Measurements from ENCODE around the gene KRTAP22-1.

Gene KRTAP22-1

GRCh38 chr21:30629200-30629599 lies 28.3 kb downstream of the KRTAP22-1 start:
- Histone ChIP-seq H3K79me2 (ENCODE audit: control insufficient read depth, insufficient read depth, low read length, poor library complexity) (no peaks in the 10 kb centered on the region), H4K8ac (ENCODE audit: low read depth, low read length) (no peak overlapping the region), H3K23ac (ENCODE audit: low read length) (no peak overlapping the region), H2BK120ac (ENCODE audit: insufficient read depth, low read length, poor library complexity) (no peak overlapping the region), H3K79me1 (ENCODE audit: low read length) (no peaks in the 10 kb centered on the region), H2BK5ac (ENCODE audit: low read depth, low read length, poor library complexity) (no peak overlapping the region), H3K9me3 (ENCODE audit: insufficient read depth, low read depth, low read length) (no peaks in the 10 kb centered on the region), H3K18ac (ENCODE audit: low read length) (no peak overlapping the region), H4K12ac (ENCODE audit: low read depth, low read length) (no peak overlapping the region), H3K27me3 (ENCODE audit: insufficient read depth, low read length) (no peaks in the 10 kb centered on the region), H3K4me2 (ENCODE audit: low read length) (no peak overlapping the region), H3K4ac (ENCODE audit: low read depth, low read length) (no peak overlapping the region), H3K4me1 (ENCODE audit: control insufficient read depth in 1 of 2, insufficient read depth in 2 of 2, low read length in 2 of 2) (no peaks in the 10 kb centered on the region), H3K36me3 (ENCODE audit: control insufficient read depth in 1 of 2, insufficient read depth in 2 of 2, low read length in 2 of 2) (no peaks in the 10 kb centered on the region), H4K91ac (ENCODE audit: low read depth, low read length) (no peak overlapping the region), H3K9ac (ENCODE audit: low read length) (no peak overlapping the region), H2AFZ (ENCODE audit: insufficient read depth, low read length, poor library complexity) (no peak overlapping the region), H3K14ac (ENCODE audit: low read length) (no peak overlapping the region), H3K4me3 (ENCODE audit: low read depth, low read length) (no peak overlapping the region), H2BK12ac (ENCODE audit: low read length) (no peak overlapping the region), H3K27ac (ENCODE audit: low read depth, low read length) (no peak overlapping the region), H2AK5ac (ENCODE audit: low read length) (no peak overlapping the region)
- WGBS (ENCODE audit: extremely low coverage, insufficient coverage, insufficient read length) = no CpG with 5 or more reads among the region's 1 CpG
- no peak for DNase-seq

GRCh38 chr21:30634906-30635305 lies 34.0 kb downstream of the KRTAP22-1 start, which contains the start of gene KRTAP20-2:
TSS of gene KRTAP20-2 (plus strand) at chr21:30635206. CDS start at chr21:30635264, 58 bp downstream.
- H3K4ac ChIP-seq (ENCODE audit: low read depth, low read length) = no peak within 1 kb of the TSS
- H3K27me3 ChIP-seq (ENCODE audit: insufficient read depth, low read length) = no peaks in the 10 kb centered on the region
- no peak within 1 kb of the TSS for H4K8ac ChIP-seq (ENCODE audit: low read depth, low read length)
- H2BK5ac ChIP-seq (ENCODE audit: low read depth, low read length, poor library complexity) = no peak within 1 kb of the TSS
- no peaks in the 10 kb centered on the region for H3K9me3 ChIP-seq (ENCODE audit: insufficient read depth, low read depth, low read length)
- no peak within 1 kb of the TSS for H3K23ac ChIP-seq (ENCODE audit: low read length)
- no peaks in the 10 kb centered on the region for H3K4me1 ChIP-seq (ENCODE audit: control insufficient read depth in 1 of 2, insufficient read depth in 2 of 2, low read length in 2 of 2)
- no peak within 1 kb of the TSS for H2BK12ac ChIP-seq (ENCODE audit: low read length)
- no peak within 1 kb of the TSS for H2AFZ ChIP-seq (ENCODE audit: insufficient read depth, low read length, poor library complexity)
- no peaks in the 10 kb centered on the region for H3K79me2 ChIP-seq (ENCODE audit: control insufficient read depth, insufficient read depth, low read length, poor library complexity)
- no peak within 1 kb of the TSS for H2AK5ac ChIP-seq (ENCODE audit: low read length)
- no peak within 1 kb of the TSS for H4K91ac ChIP-seq (ENCODE audit: low read depth, low read length)
- H3K9ac ChIP-seq (ENCODE audit: low read length) = no peak within 1 kb of the TSS
- no peak for DNase-seq
- no peak within 1 kb of the TSS for H3K27ac ChIP-seq (ENCODE audit: low read depth, low read length)
- no peak within 1 kb of the TSS for H3K18ac ChIP-seq (ENCODE audit: low read length)
- no peaks in the 10 kb centered on the region for H3K36me3 ChIP-seq (ENCODE audit: control insufficient read depth in 1 of 2, insufficient read depth in 2 of 2, low read length in 2 of 2)
- H3K4me2 ChIP-seq (ENCODE audit: low read length) = no peak within 1 kb of the TSS
- H3K79me1 ChIP-seq (ENCODE audit: low read length) = no peaks in the 10 kb centered on the region
- H3K4me3 ChIP-seq (ENCODE audit: low read depth, low read length) = no peak within 1 kb of the TSS
- H2BK120ac ChIP-seq (ENCODE audit: insufficient read depth, low read length, poor library complexity) = no peak within 1 kb of the TSS
- WGBS (ENCODE audit: extremely low coverage, insufficient coverage, insufficient read length) = no CpG with 5 or more reads among the region's 1 CpG
- H4K12ac ChIP-seq (ENCODE audit: low read depth, low read length) = no peak within 1 kb of the TSS
- H3K14ac ChIP-seq (ENCODE audit: low read length) = no peak within 1 kb of the TSS

GRCh38 chr21:30638686-30639085 lies 37.8 kb downstream of the KRTAP22-1 start:
- no CpG with 5 or more reads among the region's 3 CpGs for WGBS (ENCODE audit: extremely low coverage, insufficient coverage, insufficient read length)

GRCh38 chr21:30642564-30642963 lies 41.7 kb downstream of the KRTAP22-1 start, which contains the start of gene KRTAP20-3:
TSS of gene KRTAP20-3 (plus strand) at chr21:30642864.
- no peak within 1 kb of the TSS for H3K9ac ChIP-seq (ENCODE audit: low read length)
- no peaks in the 10 kb centered on the region for H3K9me3 ChIP-seq (ENCODE audit: insufficient read depth, low read depth, low read length)
- H3K27ac ChIP-seq (ENCODE audit: low read depth, low read length) = no peak within 1 kb of the TSS
- H3K4ac ChIP-seq (ENCODE audit: low read depth, low read length) = no peak within 1 kb of the TSS
- no peak within 1 kb of the TSS for H4K8ac ChIP-seq (ENCODE audit: low read depth, low read length)
- no peak within 1 kb of the TSS for H3K18ac ChIP-seq (ENCODE audit: low read length)
- no peaks in the 10 kb centered on the region for H3K4me1 ChIP-seq (ENCODE audit: control insufficient read depth in 1 of 2, insufficient read depth in 2 of 2, low read length in 2 of 2)
- H2AFZ ChIP-seq (ENCODE audit: insufficient read depth, low read length, poor library complexity) = no peak within 1 kb of the TSS
- no peaks in the 10 kb centered on the region for H3K79me2 ChIP-seq (ENCODE audit: control insufficient read depth, insufficient read depth, low read length, poor library complexity)
- no peaks in the 10 kb centered on the region for H3K27me3 ChIP-seq (ENCODE audit: insufficient read depth, low read length)
- H3K4me3 ChIP-seq (ENCODE audit: low read depth, low read length) = no peak within 1 kb of the TSS
- no CpG with 5 or more reads among the region's 2 CpGs for WGBS (ENCODE audit: extremely low coverage, insufficient coverage, insufficient read length)
- H3K23ac ChIP-seq (ENCODE audit: low read length) = no peak within 1 kb of the TSS
- H2BK5ac ChIP-seq (ENCODE audit: low read depth, low read length, poor library complexity) = no peak within 1 kb of the TSS
- H3K36me3 ChIP-seq (ENCODE audit: control insufficient read depth in 1 of 2, insufficient read depth in 2 of 2, low read length in 2 of 2) = no peaks in the 10 kb centered on the region
- H2BK120ac ChIP-seq (ENCODE audit: insufficient read depth, low read length, poor library complexity) = no peak within 1 kb of the TSS
- no peak within 1 kb of the TSS for H4K91ac ChIP-seq (ENCODE audit: low read depth, low read length)
- H3K4me2 ChIP-seq (ENCODE audit: low read length) = no peak within 1 kb of the TSS
- no peak within 1 kb of the TSS for H4K12ac ChIP-seq (ENCODE audit: low read depth, low read length)
- no peak within 1 kb of the TSS for H2BK12ac ChIP-seq (ENCODE audit: low read length)
- no peak for DNase-seq
- no peaks in the 10 kb centered on the region for H3K79me1 ChIP-seq (ENCODE audit: low read length)
- H2AK5ac ChIP-seq (ENCODE audit: low read length) = no peak within 1 kb of the TSS
- no peak within 1 kb of the TSS for H3K14ac ChIP-seq (ENCODE audit: low read length)

More at GRCh38 chr21:30638686-30639085, 37.8 kb downstream of the KRTAP22-1 start:
- H3K9me3 ChIP-seq (ENCODE audit: insufficient read depth, low read depth, low read length) = no peaks in the 10 kb centered on the region
- no peak overlapping the region for H2BK5ac ChIP-seq (ENCODE audit: low read depth, low read length, poor library complexity)
- no peak overlapping the region for H3K23ac ChIP-seq (ENCODE audit: low read length)
- H4K91ac ChIP-seq (ENCODE audit: low read depth, low read length) = no peak overlapping the region
- no peak overlapping the region for H2BK120ac ChIP-seq (ENCODE audit: insufficient read depth, low read length, poor library complexity)
- no peak overlapping the region for H3K4me2 ChIP-seq (ENCODE audit: low read length)
- H3K18ac ChIP-seq (ENCODE audit: low read length) = no peak overlapping the region
- no peaks in the 10 kb centered on the region for H3K79me2 ChIP-seq (ENCODE audit: control insufficient read depth, insufficient read depth, low read length, poor library complexity)
- no peak overlapping the region for H2AFZ ChIP-seq (ENCODE audit: insufficient read depth, low read length, poor library complexity)
- H4K8ac ChIP-seq (ENCODE audit: low read depth, low read length) = no peak overlapping the region
- no peaks in the 10 kb centered on the region for H3K27me3 ChIP-seq (ENCODE audit: insufficient read depth, low read length)
- no peak overlapping the region for H3K27ac ChIP-seq (ENCODE audit: low read depth, low read length)
- no peak overlapping the region for H3K4ac ChIP-seq (ENCODE audit: low read depth, low read length)
- H2BK12ac ChIP-seq (ENCODE audit: low read length) = no peak overlapping the region
- DNase-seq = no peak
- no peaks in the 10 kb centered on the region for H3K79me1 ChIP-seq (ENCODE audit: low read length)
- no peak overlapping the region for H2AK5ac ChIP-seq (ENCODE audit: low read length)
- no peak overlapping the region for H3K4me3 ChIP-seq (ENCODE audit: low read depth, low read length)
- H3K36me3 ChIP-seq (ENCODE audit: control insufficient read depth in 1 of 2, insufficient read depth in 2 of 2, low read length in 2 of 2) = no peaks in the 10 kb centered on the region
- no peaks in the 10 kb centered on the region for H3K4me1 ChIP-seq (ENCODE audit: control insufficient read depth in 1 of 2, insufficient read depth in 2 of 2, low read length in 2 of 2)
- H3K14ac ChIP-seq (ENCODE audit: low read length) = no peak overlapping the region
- H4K12ac ChIP-seq (ENCODE audit: low read depth, low read length) = no peak overlapping the region
- H3K9ac ChIP-seq (ENCODE audit: low read length) = no peak overlapping the region
